HUES6 (cell line): ENCODE measurements around the gene RNASET2.
A peak's percentile ranks its signal among the peaks of the same experiment; 100 is the strongest.

Experiments used
- H3K27ac ChIP-seq: 2 replicates; pipeline ENCODE4 v1.7.0; 2013; ENCODE audit warnings: low read depth, mild to moderate bottlenecking, low read length, inconsistent platforms
- H3K27me3 ChIP-seq: 2 replicates; pipeline ENCODE4 v1.6.1; 2013; ENCODE audit warnings: low read length; ENCODE audit not compliant: control insufficient read depth, insufficient read depth
- H3K36me3 ChIP-seq: 2 replicates; pipeline ENCODE4 v1.6.1; 2013; ENCODE audit warnings: low read length; ENCODE audit not compliant: control insufficient read depth, insufficient read depth
- H3K4me1 ChIP-seq: 2 replicates; pipeline ENCODE4 v1.6.1; 2013; ENCODE audit warnings: low read length; ENCODE audit not compliant: control insufficient read depth, insufficient read depth
- H3K4me3 ChIP-seq: 2 replicates; pipeline ENCODE4 v1.5.1; 2013; ENCODE audit warnings: low read depth, low read length
- H3K9ac ChIP-seq: one replicate; pipeline ENCODE4 v1.6.1; 2013; ENCODE audit warnings: mild to moderate bottlenecking, low read length
- H3K9me3 ChIP-seq: 2 replicates; pipeline ENCODE4 v1.6.1; 2013; ENCODE audit warnings: low read depth, low read length; ENCODE audit not compliant: control insufficient read depth, insufficient read depth

Gene RNASET2

GRCh38 chr6:166956444-166957086 lies at the start of gene RNASET2:
Gene RNASET2 (minus strand): TSS chr6:166956550. CDS start chr6:166956182, 368 bp downstream.
- H3K4me1 ChIP-seq: peaks cover 25% of the 10 kb centered on the region
- peaks cover 9% of the 10 kb centered on the region for H3K27me3 ChIP-seq
- H3K27ac ChIP-seq: no peak within 1 kb of the TSS
- no peaks in the 10 kb centered on the region for H3K36me3 ChIP-seq
- H3K9me3 ChIP-seq: no peaks in the 10 kb centered on the region
- peak within 1 kb of the TSS; percentile 56 for H3K9ac ChIP-seq
- H3K4me3 ChIP-seq: peak within 1 kb of the TSS; percentile 94

GRCh38 chr6:167005350-167006159 lies 49.2 kb upstream of the RNASET2 start:
- H3K36me3 ChIP-seq: peaks cover 77% of the 10 kb centered on the region
- H3K27me3 ChIP-seq: no peaks in the 10 kb centered on the region
- H3K9me3 ChIP-seq: no peaks in the 10 kb centered on the region
- H3K27ac ChIP-seq: no peak overlapping the region
- H3K4me3 ChIP-seq: no peak overlapping the region
- H3K9ac ChIP-seq: no peak overlapping the region
- peaks cover 4% of the 10 kb centered on the region; the same call in 1 of the 2 replicates for H3K4me1 ChIP-seq

- H3K4me3 ChIP-seq: peak overlapping the region; percentile 92
- H3K36me3 ChIP-seq: peaks cover 47% of the 10 kb centered on the region
- no peak overlapping the region for H3K27ac ChIP-seq
Observed at GRCh38 chr6:167000759-167001158, 44.4 kb upstream of the RNASET2 start.

GRCh38 chr6:166999884-167000253 lies 43.5 kb upstream of the RNASET2 start:
- peak overlapping the region; percentile 92 for H3K4me3 ChIP-seq
- H3K36me3 ChIP-seq: peaks cover 42% of the 10 kb centered on the region
- H3K9ac ChIP-seq: peak overlapping the region; percentile 88
- H3K9me3 ChIP-seq: no peaks in the 10 kb centered on the region
- H3K27ac ChIP-seq: peak overlapping the region; percentile 69
- no peaks in the 10 kb centered on the region for H3K27me3 ChIP-seq
- H3K4me1 ChIP-seq: peaks cover 10% of the 10 kb centered on the region; the same call in 1 of the 2 replicates

More at GRCh38 chr6:167000759-167001158, 44.4 kb upstream of the RNASET2 start:
- peaks cover 10% of the 10 kb centered on the region; the same call in 1 of the 2 replicates for H3K4me1 ChIP-seq
- no peaks in the 10 kb centered on the region for H3K27me3 ChIP-seq
- no peak overlapping the region for H3K9ac ChIP-seq
- no peaks in the 10 kb centered on the region for H3K9me3 ChIP-seq

GRCh38 chr6:166999145-166999883 lies 43.0 kb upstream of the RNASET2 start, which contains the start of gene CEP43:
Gene CEP43 (plus strand): TSS chr6:166999397. CDS start chr6:166999413, 16 bp downstream.
- Histone ChIP-seq H3K36me3 (peaks cover 42% of the 10 kb centered on the region), H3K9ac (peak within 1 kb of the TSS; percentile 88), H3K27ac (peak within 1 kb of the TSS; percentile 84), H3K4me3 (peak within 1 kb of the TSS; percentile 92), H3K27me3 (no peaks in the 10 kb centered on the region), H3K9me3 (no peaks in the 10 kb centered on the region), H3K4me1 (peaks cover 10% of the 10 kb centered on the region; the same call in 1 of the 2 replicates)

- Histone ChIP-seq H3K4me3 (peak overlapping the region; percentile 92), H3K27me3 (no peaks in the 10 kb centered on the region), H3K9me3 (no peaks in the 10 kb centered on the region), H3K9ac (peak overlapping the region; percentile 80), H3K4me1 (peaks cover 10% of the 10 kb centered on the region; the same call in 1 of the 2 replicates), H3K27ac (peak overlapping the region; percentile 84; the same call in 1 of the 2 replicates), H3K36me3 (peaks cover 35% of the 10 kb centered on the region)
Observed at GRCh38 chr6:166998256-166999144, 42.1 kb upstream of the RNASET2 start.

GRCh38 chr6:166997768-166998255 lies 41.5 kb upstream of the RNASET2 start:
- no peaks in the 10 kb centered on the region for H3K27me3 ChIP-seq
- H3K4me1 ChIP-seq: peaks cover 10% of the 10 kb centered on the region; the same call in 1 of the 2 replicates
- H3K36me3 ChIP-seq: peaks cover 35% of the 10 kb centered on the region
- no peaks in the 10 kb centered on the region; the same call in 1 of the 2 replicates for H3K9me3 ChIP-seq
- H3K4me3 ChIP-seq: peak overlapping the region; percentile 92
- H3K27ac ChIP-seq: no peak overlapping the region
- peak overlapping the region; percentile 24 for H3K9ac ChIP-seq

- Histone ChIP-seq H3K9me3 (no peaks in the 10 kb centered on the region; the same call in 1 of the 2 replicates), H3K27ac (no peak overlapping the region), H3K9ac (no peak overlapping the region), H3K4me1 (peaks cover 10% of the 10 kb centered on the region; the same call in 1 of the 2 replicates), H3K27me3 (no peaks in the 10 kb centered on the region), H3K36me3 (peaks cover 36% of the 10 kb centered on the region), H3K4me3 (peak overlapping the region; percentile 92)
Observed at GRCh38 chr6:166997348-166997747, 41.0 kb upstream of the RNASET2 start.

- Histone ChIP-seq H3K36me3 (peaks cover 29% of the 10 kb centered on the region), H3K27me3 (no peaks in the 10 kb centered on the region), H3K9ac (no peak overlapping the region), H3K9me3 (no peaks in the 10 kb centered on the region; the same call in 1 of the 2 replicates), H3K4me1 (peaks cover 10% of the 10 kb centered on the region; the same call in 1 of the 2 replicates), H3K4me3 (no peak overlapping the region), H3K27ac (no peak overlapping the region)
Observed at GRCh38 chr6:166996406-166996805, 40.1 kb upstream of the RNASET2 start.
